Measurements from ENCODE around the gene TBL1X. TPM values are rescaled to one million over a fixed set of nuclear protein-coding genes. Genes with fewer than 3 reads are reported as not detected.

TBL1X gene
- total and polyA plus RNA-seq, 2 of the 8 experiments (the other 6 are each of a cell fraction or from before 2014, with no cell fraction given), result 13.3 to 25.6 TPM

DNA sequence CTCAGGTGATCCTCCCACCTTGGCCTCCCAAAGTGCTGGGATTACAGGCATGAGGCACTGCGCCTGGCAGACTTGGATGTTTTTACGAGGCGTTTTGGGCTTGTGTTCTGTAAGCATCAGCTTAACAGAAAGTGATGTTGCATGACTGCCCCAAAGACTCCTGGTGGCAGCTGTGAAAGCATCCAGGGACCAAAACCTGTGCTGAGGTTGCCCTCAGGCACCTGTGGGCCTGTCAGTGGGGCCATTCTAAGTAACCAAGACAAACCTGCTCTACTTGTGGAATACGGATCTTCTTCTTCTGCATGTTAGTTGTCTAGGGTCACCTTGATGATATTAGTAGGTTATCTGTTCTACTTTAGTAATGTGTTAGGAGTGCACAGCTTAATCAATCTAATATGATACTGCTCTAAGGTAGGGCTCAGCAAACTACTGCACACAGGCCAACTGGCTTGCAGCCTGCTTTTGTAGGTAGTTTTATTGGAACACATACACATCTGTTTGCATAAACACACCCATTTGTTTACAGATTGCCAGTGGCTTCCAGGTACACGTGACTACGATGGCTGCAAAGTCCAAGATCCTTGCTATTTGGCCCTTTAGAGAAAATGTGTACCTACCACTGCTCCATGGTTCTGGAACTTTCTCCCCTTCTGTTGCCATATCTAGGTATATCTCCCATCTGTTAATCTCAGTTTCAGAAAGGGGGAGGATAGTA lies 164.1 kb downstream of the TBL1X start:
- POLR2A ChIA-PET (ENCODE audit: partially characterized antibody), result no interaction called here
- H3K56ac ChIP-seq (replicated peaks; ENCODE audit: insufficient read length, low read depth, low read length), result no peak overlapping the region
- H2BK12ac ChIP-seq (ENCODE audit: low read depth, low read length), result no peak overlapping the region
- no peak overlapping the region for H3K27ac ChIP-seq (ENCODE audit: low read depth, low read length)
- H4K5ac ChIP-seq (ENCODE audit: insufficient read length, low read depth, low read length), result no peak overlapping the region
- peaks cover 0 to 9% of the 10 kb centered on the region in 2 experiments; a peak in 1 of 4 replicates for H3K79me2 ChIP-seq (ENCODE audit: control insufficient read depth in 1 of 2, insufficient read depth in 2 of 2, low read length in 2 of 2)
- H2BK15ac ChIP-seq (ENCODE audit: low read length), result no peak overlapping the region
- H3K4me1 ChIP-seq (replicated peaks in 1 of 4; ENCODE audit: control insufficient read depth in 3 of 4, insufficient read depth in 4 of 4, low read length in 3 of 4), result no peaks in the 10 kb centered on the region; a peak in 1 of 7 replicates
- no peak overlapping the region for H2BK20ac ChIP-seq (ENCODE audit: low read length)
- DNase-seq (ENCODE audit: low read depth in 1 of 2, low spot score in 2 of 2) (no peak), FAIRE-seq (peak; percentile 71)
- H2AFZ ChIP-seq (ENCODE audit: low read length), result no peak overlapping the region
- H3K9ac ChIP-seq (replicated peaks in 1 of 4; ENCODE audit: extremely low read depth in 1 of 4, low read depth in 3 of 4, low read length in 3 of 4), result no peak overlapping the region
- H3K18ac ChIP-seq (ENCODE audit: extremely low read depth, low read length), result no peak overlapping the region
- no peak overlapping the region for H2BK120ac ChIP-seq (replicated peaks; ENCODE audit: low read depth, low read length)
- no peaks in the 10 kb centered on the region for H3K27me3 ChIP-seq (replicated peaks in 1 of 4; ENCODE audit: control insufficient read depth in 3 of 4, extremely low read depth in 1 of 4, insufficient read depth in 3 of 4, low read length in 3 of 4)
- no peak overlapping the region for H3K4ac ChIP-seq (replicated peaks; ENCODE audit: insufficient read length, low read depth, low read length)
- no peak overlapping the region for H4K91ac ChIP-seq (replicated peaks; ENCODE audit: insufficient read length, low read length)
- H3K9me3 ChIP-seq (ENCODE audit: insufficient read depth in 2 of 2, low read depth in 1 of 2, low read length in 1 of 2), result no peaks in the 10 kb centered on the region
- H2AK5ac ChIP-seq (ENCODE audit: low read depth, low read length), result no peak overlapping the region
- H3K4me3 ChIP-seq (ENCODE audit: extremely low read depth in 1 of 4, insufficient read depth in 2 of 4, low read depth in 3 of 4, low read length in 4 of 4), result no peak overlapping the region
- H3K36me3 ChIP-seq (ENCODE audit: control insufficient read depth in 2 of 4, insufficient read depth in 4 of 4, low read length in 3 of 4), result no peaks in the 10 kb centered on the region
- H4K8ac ChIP-seq (ENCODE audit: extremely low read depth, insufficient read depth, low read length), result no peak overlapping the region
- H3K79me1 ChIP-seq (ENCODE audit: low read depth, low read length), result no peaks in the 10 kb centered on the region
- no peaks in the 10 kb centered on the region for H4K20me1 ChIP-seq (replicated peaks in 1 of 2; ENCODE audit: control insufficient read depth in 1 of 2, insufficient read depth in 2 of 2, low read length in 2 of 2)
- CTCF ChIA-PET (ENCODE audit: partially characterized antibody), result no interaction called here
- H3K23ac ChIP-seq (ENCODE audit: insufficient read length), result no peak overlapping the region
- no peak overlapping the region for H3K14ac ChIP-seq (ENCODE audit: insufficient read length)
- no peak overlapping the region for H2BK5ac ChIP-seq (ENCODE audit: low read depth, low read length)
- H3K23me2 ChIP-seq (ENCODE audit: low read depth, low read length), result no peaks in the 10 kb centered on the region
- 89% methylated on average over 6 of the region's 6 CpGs; no CpG with 5 or more reads in 1 of the 2 experiments for WGBS, 2 experiments (ENCODE audit: extremely low coverage in 1 of 2, insufficient coverage in 1 of 2, insufficient read length in 1 of 2, insufficient replicate concordance in 2 of 2, low coverage in 1 of 2, low lambda C conversion rate in 2 of 2, missing lambda C conversion rate in 1 of 2)
- no peak overlapping the region for H3K4me2 ChIP-seq (ENCODE audit: insufficient read depth in 1 of 2, low read depth in 2 of 2, low read length in 2 of 2)
- TF ChIP-seq TAF7 (optimal IDR thresholded peaks at IDR 0.05; ENCODE audit: borderline replicate concordance, low read depth, low read length) (no peak), KDM1A (IDR thresholded peaks at IDR 0.05; ENCODE audit: borderline replicate concordance, low read length) (no peak), KDM5A (IDR thresholded peaks at IDR 0.05; ENCODE audit: low read length) (no peak), JUN (IDR thresholded peaks at IDR 0.05; ENCODE audit: low read depth, low read length) (no peak), SIN3A (conservative IDR thresholded peaks at IDR 0.05 in 1 of 2, IDR thresholded peaks at IDR 0.05 in 1 of 2; ENCODE audit: low read depth in 1 of 2, low read length in 2 of 2) (no peak), PHF8 (conservative IDR thresholded peaks at IDR 0.05; ENCODE audit: low read depth, low read length) (no peak), POLR2AphosphoS5 (IDR thresholded peaks at IDR 0.05; ENCODE audit: low read depth, low read length) (no peak), EP300 (IDR thresholded peaks at IDR 0.05; ENCODE audit: borderline replicate concordance in 1 of 2, low read depth in 2 of 2, low read length in 2 of 2) (no peak), BCL11A (IDR thresholded peaks at IDR 0.05; ENCODE audit: low read depth in 2 of 2, low read length in 2 of 2) (no peak), MAFK (IDR thresholded peaks at IDR 0.05; ENCODE audit: low read depth, low read length) (no peak), RXRA (IDR thresholded peaks at IDR 0.05; ENCODE audit: insufficient read depth, low read depth, low read length) (no peak)

All from H1 (cell line).